ENCODE results near the gene DDX54.
A peak's percentile ranks its signal among the peaks of the same experiment; 100 is the strongest.

DDX54 gene, protein sequence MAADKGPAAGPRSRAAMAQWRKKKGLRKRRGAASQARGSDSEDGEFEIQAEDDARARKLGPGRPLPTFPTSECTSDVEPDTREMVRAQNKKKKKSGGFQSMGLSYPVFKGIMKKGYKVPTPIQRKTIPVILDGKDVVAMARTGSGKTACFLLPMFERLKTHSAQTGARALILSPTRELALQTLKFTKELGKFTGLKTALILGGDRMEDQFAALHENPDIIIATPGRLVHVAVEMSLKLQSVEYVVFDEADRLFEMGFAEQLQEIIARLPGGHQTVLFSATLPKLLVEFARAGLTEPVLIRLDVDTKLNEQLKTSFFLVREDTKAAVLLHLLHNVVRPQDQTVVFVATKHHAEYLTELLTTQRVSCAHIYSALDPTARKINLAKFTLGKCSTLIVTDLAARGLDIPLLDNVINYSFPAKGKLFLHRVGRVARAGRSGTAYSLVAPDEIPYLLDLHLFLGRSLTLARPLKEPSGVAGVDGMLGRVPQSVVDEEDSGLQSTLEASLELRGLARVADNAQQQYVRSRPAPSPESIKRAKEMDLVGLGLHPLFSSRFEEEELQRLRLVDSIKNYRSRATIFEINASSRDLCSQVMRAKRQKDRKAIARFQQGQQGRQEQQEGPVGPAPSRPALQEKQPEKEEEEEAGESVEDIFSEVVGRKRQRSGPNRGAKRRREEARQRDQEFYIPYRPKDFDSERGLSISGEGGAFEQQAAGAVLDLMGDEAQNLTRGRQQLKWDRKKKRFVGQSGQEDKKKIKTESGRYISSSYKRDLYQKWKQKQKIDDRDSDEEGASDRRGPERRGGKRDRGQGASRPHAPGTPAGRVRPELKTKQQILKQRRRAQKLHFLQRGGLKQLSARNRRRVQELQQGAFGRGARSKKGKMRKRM

DNA sequence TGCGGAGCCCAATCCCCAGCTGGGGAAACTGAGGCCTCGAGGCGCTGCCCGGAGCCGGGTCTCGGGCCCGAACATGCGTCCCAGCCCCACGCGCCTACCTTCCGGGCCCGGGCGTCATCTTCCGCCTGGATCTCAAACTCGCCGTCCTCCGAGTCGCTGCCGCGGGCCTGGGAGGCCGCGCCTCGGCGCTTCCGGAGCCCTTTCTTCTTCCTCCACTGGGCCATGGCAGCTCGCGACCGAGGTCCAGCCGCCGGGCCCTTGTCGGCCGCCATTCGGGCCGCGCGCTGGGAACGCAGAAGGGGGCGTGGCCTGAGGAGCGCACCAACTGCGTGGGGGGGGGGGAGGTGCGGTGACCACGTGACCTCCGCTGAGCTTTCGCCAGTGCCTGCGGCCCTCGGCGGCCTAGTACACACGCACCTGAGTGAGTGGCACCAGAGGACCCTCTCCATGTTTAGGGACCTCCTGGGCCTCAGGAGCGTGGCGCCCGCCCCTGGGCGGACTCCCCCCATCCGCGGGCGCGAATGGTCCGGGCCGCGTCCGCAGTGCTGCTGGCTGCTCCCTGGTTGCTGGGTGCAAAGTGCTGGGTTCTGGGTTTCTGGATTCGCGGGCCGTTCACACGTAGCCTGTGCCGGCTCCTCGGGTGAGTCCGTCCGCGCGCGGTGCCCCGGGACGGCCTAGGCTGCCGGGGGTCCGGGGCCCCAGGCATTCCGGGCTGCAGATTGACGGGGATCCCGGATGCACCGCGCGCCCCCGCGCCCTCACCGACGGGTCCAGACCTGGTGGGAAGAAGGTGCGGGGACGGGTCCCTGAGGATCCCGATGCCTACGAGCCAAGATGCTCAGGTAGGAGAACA lies at the start of gene DDX54, which contains the start of gene RITA1:
DDX54 (minus strand) TSS at position 299 of the 853 bp plus-strand sequence; CDS start at position 272, 27 bp downstream.
RITA1 (plus strand) TSS at position 542 of the 853 bp plus-strand sequence. CDS start 1,026 bp downstream, outside the sequence.
- no peak for DNase-seq

DNA sequence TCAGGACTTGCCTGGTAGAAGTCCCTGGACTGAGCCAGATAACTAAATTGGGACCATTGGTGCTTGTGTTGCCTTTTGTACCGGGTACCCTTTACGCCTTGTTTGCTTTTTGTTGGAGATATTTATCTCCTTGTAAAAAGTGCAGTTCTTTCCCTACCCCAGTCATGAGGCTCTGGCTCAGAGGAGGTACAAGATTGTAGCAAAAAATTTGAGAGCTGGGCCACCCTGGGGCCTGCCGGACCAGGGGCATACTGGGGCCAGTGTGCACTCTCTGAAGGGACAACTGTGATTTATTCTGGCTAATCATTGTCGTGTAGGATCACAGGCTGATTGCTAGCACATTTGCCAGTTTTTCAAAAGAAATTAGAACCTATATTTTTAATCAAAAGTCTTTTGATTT lies 49.2 kb upstream of the DDX54 start:
- DNase-seq = no peak

DNA sequence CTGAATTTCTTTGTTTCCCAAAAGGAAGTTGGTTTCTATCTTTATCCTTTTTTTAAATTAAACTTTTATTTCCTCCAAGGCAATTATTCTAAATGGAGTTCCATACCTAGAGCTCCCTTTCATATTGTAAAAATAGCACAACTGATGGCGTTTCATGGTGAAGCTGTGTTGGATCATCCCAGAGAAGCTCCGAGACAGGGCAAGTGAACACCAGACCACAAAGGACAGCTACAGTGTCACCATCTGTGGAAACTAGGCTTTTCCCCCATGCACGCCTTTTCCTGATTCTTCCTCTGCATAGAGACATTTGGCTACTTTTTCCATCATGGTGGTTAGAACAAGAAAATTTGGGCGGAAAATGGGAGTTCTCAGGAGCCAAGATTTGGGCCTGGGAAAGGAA lies 48.7 kb upstream of the DDX54 start:
- DNase-seq = no peak

DNA sequence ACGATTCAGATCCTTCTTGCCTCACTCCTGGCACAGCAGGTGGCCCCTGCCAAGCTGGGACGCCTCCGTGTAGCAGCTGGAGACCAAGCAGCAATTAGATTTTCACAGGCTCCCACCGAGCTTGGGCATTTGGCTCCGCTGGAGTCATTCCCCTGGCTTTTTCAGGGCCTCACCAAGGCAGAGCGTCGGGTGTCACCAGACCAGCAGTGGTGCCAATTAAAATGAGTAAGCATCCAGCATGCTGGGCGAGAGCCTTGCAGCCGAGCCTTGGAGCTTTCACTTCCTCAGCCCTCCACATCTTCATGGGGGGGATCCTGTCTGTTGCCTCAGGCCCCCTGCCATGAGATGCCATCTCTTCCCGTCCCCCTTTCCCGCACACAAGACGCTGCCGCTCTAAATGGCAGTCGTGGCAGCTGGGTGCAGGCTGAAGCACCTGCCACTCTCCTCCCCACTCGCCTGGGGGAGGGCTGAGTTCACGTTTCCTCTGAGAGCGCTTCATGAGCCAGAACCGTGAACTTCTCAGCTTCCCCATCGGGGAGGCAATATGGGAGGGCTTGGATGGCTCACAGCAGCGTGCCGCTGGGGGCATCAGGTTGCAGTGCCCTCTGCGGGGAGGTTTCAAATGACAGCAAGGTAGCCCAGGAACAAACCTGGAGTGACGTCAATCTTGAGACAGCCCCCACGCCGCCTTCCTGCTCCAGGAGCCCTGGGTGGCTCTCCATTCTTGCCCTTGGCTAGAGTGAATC lies 47.7 kb upstream of the DDX54 start:
- peak; percentile 79 for DNase-seq

DNA sequence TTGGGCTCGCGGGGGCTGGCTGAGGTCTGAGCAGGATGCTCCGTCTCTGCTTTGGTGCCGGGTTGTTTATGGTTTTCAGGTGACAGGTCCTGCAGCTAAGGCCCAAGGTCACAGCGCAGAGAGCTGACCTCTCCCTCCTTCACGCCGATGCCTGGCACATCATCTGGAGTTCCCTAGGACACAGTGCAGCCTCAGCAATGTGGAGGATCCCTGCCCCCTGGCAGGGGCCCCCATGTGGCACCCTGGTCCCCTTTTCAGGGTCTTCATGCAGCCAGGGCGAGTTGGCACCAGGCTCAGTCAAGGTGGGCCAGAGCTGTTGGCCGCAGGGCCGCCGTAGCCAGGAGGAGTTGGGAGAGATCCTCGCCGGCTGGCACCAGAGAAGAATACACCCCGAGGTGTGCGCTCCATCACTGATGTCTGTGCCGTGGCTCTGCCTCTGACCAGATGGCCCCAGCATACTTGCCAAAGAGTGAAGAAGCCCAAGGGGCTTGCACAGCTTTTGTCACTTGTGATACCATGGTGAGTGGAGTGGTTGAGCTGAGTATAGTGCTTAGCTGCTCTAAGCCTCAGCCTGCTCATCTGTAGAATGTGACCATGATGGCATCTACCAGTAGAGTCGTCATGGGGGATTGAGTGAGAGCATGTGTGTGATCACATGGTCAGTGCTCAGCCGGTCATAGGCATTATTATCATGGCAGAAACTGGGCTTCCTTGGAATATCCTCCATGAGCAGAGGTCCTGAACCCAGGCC lies 47.0 kb upstream of the DDX54 start:
- no peak for DNase-seq

DNA sequence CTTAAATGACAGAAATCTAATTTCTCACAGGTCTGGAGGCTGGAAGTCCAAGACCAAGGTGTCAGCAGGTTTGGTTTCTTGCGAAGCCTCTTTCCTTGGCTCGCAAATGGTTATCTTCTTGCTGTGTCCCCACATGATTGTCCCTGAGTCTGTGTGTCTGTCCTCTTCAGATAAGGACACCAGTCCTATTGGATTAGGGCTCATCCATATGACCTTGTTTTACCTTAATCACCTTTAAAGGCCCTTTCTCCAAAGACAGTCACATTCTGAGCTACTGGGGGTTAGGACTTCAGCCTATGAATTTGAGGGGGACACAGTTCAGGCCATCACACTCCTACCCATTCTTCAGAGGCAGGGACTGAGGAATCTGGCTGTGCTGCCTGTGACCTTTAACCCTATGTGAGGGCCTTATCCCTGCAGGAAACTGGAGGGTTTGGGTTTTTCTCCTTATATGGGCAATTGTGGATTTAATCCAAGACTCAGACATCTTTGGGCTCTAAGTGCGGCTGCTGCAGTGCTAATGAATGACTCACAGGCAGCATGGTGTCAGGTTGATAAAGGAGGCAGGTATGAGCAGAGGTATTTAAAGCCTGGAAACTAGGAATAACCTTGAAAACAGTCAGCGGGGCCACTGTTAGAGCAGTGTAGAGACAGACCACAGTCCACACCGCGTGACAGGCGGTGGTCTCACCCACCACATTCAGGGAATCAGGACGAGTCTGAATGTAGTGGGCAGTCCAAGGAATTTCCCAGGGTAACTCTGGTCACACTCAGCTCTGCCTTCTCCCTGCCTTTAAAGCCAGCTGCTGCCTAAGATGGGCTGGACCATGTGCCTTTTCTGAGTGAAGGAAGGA lies 46.2 kb upstream of the DDX54 start:
- no peak for DNase-seq

DNA sequence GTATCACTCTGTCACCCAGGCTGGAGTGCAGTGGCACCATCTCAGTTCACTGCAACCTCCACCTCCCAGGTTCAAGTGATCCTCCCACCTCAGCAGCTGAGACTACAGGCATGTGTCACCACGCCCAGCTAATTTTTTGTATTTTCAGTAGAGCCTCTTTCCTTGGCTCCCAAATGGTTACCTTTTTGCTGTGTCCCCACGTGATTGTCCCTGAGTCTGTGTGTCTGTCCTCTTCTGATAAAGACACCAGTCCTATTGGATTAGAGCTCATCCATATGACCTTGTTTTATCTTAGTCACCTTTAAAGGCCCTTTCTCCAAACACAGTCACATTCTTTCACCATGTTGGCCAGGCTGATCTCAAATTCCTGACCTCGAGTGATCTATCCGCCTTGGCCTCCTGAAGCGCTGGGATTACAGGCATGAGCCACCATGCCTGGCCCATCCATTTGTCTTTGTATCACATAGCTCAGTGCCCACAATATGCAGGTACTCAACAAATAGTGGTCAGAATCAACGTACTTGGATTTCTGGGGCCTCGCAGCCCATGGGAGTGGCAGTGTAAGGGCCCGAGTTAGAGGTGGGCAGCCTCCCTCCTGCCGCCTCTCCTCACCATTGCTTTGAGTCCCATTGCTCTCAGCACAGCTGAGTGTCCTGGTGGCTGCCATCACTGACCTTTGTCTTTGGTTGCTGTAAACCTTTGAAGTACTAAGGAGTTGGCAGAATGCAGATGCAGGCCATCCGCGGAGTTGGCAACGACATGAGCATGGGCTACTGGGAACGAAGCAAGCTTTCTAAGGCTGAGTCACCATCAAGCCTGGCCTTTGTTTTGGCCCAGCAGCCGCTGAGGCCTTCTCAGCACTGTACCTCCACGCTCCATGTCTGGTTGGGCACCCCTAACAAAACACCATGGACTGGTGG lies 45.3 kb upstream of the DDX54 start:
- DNase-seq = no peak

DNA sequence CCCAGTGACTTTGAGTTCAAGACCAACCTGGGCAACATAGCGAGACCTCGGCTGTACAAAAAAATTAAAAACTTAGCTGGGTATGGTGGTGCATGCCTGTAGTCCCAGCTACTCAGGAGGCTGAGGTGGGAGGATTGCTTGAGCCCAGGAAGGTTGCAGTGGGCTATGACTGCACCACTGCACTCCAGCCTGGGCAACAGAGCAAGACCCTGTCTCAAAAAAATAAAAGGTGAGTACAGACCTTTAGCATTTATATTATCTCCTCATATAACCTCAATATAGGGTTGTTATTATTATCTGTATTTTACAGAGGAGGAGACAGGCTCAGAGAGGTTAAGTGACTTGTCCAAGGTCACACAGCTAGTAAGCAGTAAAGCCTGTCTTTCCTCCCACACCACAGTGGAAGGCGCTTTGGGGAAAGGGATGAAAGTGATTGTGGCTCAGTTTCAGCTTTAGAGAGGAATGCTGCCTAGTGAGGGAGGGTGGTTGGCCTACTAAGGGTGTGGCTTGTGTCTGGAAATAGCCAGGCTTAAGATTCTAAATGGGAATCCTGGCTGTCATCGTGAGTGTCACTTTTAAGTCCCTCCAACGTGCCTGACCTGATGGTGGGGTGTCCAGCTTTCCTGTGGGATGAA lies 43.2 kb upstream of the DDX54 start:
- no peak for DNase-seq

DNA sequence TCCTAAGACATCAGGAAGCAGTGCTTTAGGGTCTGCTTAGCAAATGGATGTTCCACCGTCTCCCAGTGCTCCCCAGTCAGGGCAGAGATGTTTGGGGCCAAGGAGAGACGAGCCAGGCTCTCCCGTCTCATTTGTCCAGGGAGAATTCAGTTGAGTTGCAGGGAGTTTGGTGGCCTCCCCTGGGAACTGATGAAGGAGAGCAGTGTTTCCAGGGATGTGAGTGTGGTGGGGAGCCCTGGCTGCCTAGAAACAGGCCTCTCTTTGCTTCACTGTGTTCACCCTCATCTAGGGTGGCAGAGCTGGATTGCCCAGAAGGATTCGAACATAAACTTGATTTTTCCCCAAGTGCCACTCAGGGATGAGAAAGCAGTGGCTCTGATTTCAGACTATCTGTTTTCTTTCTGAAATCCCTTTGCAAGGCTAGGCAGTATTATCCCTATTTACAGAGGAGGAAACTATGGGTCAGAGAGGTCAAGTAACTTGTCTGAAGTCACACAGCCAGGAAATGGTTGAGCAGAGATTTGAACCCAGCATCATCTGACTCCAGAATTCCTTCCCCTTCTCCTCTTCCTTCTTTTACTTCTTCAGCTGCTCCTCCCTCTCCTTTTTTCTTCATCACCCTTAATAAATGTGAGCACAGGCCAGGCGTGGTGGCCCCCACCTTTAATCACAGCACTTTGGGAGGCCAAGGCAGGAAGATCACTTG lies 42.6 kb upstream of the DDX54 start:
- no peak for DNase-seq

DNA sequence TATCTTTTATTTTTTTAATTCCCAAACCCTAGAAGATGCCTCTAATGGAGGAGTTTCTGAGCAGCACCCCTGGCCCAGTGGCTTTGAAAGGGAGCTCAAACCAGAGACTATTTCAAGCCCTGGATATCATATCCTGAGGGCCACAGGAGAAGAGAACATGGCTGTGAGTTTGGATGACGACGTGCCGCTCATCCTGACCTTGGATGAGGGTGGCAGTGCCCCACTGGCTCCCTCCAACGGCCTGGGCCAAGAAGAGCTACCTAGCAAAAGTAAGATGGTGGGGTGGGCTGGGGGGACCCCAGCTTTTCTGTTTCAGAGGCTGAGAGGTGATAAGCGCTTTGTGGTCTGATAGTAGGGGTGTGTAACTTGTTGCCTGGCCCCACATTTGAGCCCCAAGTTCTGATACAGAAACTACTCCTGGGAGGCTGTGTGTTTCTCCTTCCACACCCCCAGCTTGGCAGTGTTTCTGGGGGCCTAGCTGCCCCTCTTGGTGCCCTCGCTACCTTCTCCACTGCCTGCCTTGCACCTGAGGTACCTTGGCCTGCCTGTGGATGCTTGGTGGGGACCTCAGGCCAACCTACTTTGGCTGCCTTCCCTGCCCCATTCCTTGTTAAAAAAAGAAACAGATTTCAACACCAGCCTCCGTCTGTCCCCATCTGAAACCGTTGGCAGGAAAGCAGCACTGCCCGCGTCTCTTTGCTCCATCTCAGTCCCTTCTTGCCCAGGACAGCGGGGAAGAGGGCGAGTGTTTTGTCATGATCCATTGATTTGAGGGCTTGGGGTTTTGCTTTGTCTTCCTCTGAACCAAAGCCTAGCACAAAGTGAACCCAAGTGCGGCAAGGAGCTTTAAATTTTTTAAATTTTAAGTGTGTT lies 41.7 kb upstream of the DDX54 start:
- DNase-seq = no peak

DNA sequence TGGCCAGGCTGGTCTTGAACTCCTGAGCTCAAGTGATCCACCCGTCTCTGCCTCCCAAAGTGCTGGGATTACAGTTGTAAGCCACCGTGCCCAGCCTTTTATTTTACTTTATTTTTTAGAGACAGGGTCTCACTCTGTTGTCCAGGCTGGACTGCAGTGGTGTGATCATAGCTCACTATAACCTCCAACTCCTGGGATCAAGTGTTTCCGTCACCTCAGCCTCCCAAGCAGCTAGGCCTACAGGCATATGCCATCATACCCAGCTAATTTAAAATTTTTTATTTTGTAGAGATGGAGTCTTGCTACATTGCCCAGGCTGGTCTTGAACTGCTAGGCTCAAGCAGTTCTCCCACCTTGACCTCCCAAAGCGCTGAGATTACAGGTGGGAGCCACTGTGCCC lies 39.7 kb upstream of the DDX54 start:
- DNase-seq = no peak

DNA sequence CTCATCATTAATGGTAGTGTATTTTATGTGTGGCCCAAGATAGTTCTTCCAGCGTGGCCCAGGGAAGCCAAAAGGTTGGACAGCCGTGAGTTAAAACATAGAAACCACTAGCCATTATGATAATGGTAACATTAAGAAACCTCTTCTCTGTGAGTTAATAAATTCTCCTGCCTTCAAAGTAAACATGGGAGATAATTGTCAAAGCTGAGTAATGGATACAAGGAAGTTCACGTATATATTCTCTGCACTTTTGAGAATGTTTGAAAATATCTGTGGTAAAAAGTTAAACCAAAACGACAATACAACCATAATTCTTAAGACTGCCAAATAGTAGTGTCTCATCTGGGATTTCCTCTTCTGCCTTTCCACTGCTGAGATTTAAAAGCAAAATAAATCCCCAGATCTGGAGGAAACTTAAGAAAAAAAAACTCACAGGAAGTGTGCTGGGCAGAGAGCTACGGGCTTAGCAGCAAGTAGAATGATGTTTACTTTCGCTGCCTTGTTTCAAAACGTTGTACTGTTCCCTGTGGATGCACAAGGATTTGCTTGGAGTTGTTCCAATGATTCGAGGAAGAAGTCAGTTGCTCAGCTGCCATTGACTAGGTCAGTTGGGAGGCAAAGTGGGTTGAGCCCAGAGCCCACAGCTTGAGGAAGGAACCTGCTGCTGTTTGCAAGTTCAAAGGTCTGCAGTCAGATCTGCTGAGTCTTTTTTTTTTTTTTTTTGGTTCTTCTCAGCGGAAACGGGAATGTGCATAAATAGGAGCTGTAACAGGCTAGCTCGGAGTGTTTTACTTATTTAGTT lies 37.7 kb upstream of the DDX54 start:
- peak; percentile 19 for DNase-seq

DNA sequence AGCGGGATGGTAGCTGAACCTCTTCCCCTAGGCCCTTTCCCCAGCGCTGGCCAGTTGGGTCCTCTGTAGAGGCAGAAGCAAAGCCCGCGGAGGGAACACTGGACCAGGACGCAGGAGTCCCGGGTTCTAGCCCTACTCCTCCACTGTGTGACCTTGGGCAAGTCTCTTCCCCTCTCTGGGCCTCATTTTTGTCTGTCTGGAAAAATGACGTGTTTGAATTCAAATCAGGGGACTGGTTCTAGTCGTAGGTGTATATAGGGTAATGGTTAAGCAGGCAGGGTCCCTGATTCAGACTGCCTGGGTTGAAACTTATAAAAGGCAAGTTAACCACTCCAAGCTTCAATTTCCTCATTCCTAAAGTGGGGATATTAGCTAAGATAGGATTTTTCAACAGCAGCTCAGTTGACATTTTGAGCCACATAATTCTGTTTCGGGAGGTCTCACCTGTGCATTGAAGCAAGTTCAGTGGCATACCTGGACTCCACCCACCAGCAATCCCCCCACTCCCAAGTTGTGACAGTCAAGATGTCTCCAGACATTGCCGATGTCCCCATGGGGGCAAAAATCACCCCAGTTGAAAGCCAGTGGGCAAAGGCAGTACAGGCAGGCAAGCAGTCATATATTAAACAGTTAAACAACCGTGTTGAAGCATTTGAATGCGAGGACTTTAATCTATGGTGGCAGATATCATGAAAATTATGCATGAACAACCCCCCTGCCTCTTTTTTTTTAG lies 36.9 kb upstream of the DDX54 start:
- no peak for DNase-seq

DNA sequence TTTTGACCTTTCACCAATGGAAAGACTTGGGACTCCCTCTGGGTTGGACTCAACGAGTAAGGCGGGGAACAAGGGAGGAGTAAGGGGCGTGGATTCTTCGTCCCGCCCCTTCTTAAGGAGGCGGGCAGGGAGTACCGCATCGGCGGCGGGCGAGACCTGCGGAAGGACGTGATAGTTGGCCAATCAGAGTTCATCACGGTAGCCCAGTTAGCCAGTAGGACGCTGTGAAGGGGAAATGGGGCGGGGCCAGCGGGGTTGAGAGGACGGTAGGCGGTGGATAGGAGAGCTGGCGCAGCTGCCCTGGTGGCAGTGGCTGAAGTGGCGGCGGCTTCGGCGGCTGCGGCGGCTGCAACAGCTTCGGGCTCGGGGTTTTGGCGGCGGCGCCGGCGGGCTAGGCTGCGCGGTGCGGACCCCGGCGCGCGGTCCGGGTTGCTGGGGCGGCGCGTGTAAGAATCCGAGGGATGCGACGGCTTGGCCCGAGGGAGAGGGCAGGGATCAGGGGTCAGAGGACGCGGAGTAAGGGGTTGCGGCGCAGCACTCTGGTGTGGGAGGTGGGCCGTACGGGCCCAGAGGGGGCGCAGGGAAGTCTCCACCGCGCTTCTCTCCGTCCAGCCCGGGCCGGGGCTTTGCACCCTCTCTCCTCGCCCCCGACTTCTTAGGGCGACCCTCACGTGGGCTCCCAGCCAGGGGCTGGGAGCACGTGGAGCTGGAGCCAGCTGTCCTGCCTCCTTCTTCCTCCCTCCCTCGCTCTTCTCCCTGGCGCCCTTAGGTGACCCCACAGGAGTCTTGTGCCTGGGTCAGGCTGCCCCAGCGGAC lies 36.1 kb upstream of the DDX54 start, which contains the start of gene TPCN1:
TPCN1 (plus strand) TSS at position 284 of the 816 bp plus-strand sequence. CDS start 5,389 bp downstream, outside the sequence.
- DNase-seq = peak; percentile 99

All from NCI-H1694 (cell line).